Lung (tissue), 12 donors: ENCODE measurements around the gene MAP3K4. TPM values are rescaled to one million over a fixed set of nuclear protein-coding genes. Genes with fewer than 3 reads are reported as not detected.

ENCODE experiments used
- ATAC-seq: fragments of 200-7000 bp; cut with Tn5 transposase; one replicate; pipeline ENCODE4 v1.9.1; 2020; ENCODE audit warnings: moderate number of reproducible peaks; ENCODE audit not compliant: insufficient read depth, low FRiP score
- DNase-seq, 3 donors: peaks; one replicate each; pipeline ENCODE4 v3.0.0-alpha.2; 2013 to 2017
- H3K27ac ChIP-seq, 2 donors: one replicate each; pipeline ENCODE4 v1.5.1; 2013; ENCODE audit warnings: mild to moderate bottlenecking in 2 of 2, moderate library complexity in 2 of 2, control low read depth in 1 of 2, inconsistent platforms in 1 of 2, low read depth in 1 of 2, low read length in 1 of 2
- H3K27me3 ChIP-seq, 3 donors: one replicate each; pipeline ENCODE4 v1.5.1; 2013; ENCODE audit warnings: low read length in 2 of 3; ENCODE audit not compliant: control insufficient read depth in 3 of 3, insufficient read depth in 3 of 3
- H3K36me3 ChIP-seq, 4 donors: one replicate each; pipeline ENCODE4 v1.5.1; 2013; ENCODE audit warnings: low read length in 4 of 4, mild to moderate bottlenecking in 1 of 4, moderate library complexity in 1 of 4; ENCODE audit not compliant: control insufficient read depth in 4 of 4, insufficient read depth in 4 of 4
- H3K4me1 ChIP-seq, 5 donors: one replicate each; pipeline ENCODE4 v1.5.1; 2013; ENCODE audit warnings: low read length in 5 of 5, mild to moderate bottlenecking in 2 of 5, moderate library complexity in 1 of 5; ENCODE audit not compliant: control insufficient read depth in 5 of 5, insufficient read depth in 5 of 5
- H3K4me3 ChIP-seq: one replicate; pipeline ENCODE4 v1.5.1; 2013; ENCODE audit warnings: mild to moderate bottlenecking, control low read depth, moderate library complexity
- H3K9ac ChIP-seq, 2 donors: one replicate each; pipeline ENCODE4 v1.5.1; 2013; ENCODE audit warnings: low read length in 2 of 2, control low read depth in 1 of 2; ENCODE audit not compliant: insufficient read depth in 1 of 2
- H3K9me3 ChIP-seq, 4 donors: one replicate each; pipeline ENCODE4 v1.5.1; 2013; ENCODE audit warnings: low read length in 3 of 4, mild to moderate bottlenecking in 1 of 4, moderate library complexity in 1 of 4; ENCODE audit not compliant: control insufficient read depth in 4 of 4, insufficient read depth in 3 of 4
- WGBS, 2 donors: extraction: QIAGEN DNeasy Blood & Tissue Kit; methylation state at CpG; one replicate each; pipeline ENCODE4 v1.1.7; 2013; 5-methylcytosine and 5-hydroxymethylcytosine counted together
- polyA plus RNA-seq, 2 donors: library from polyadenylated mRNA; stranded (reverse); fragments of 200-250 nt; gene quantifications; one replicate each; pipeline ENCODE4 v1.2.1, GENCODE V29; 2013
- total RNA-seq, 2 donors: library from RNA; depleted of rRNA in 1 of 2; stranded (reverse); fragments of >200 nt in 1 of 2; gene quantifications; one replicate each; pipeline ENCODE4 v1.2.1, GENCODE V29; 2014 to 2021
- TF ChIP-seq, protein P1 (sequence below): IDR thresholded peaks from 2 replicates; pipeline ENCODE4 v1.5.1; 2012; ENCODE audit warnings: mild to moderate bottlenecking; ENCODE audit errors: control extremely low read depth, extremely low read depth
- donor health status: control.
- donor health status: control.
- donor health status: Bipolar disorder and iron deficiency.
- donor health status: healthy.
- donor health status: DM: yes; HTN: yes; CAD: no.

MAP3K4 gene
- total and polyA plus RNA-seq, 4 donors: 8.6 to 56.8 (median 29.9) TPM

DNA sequence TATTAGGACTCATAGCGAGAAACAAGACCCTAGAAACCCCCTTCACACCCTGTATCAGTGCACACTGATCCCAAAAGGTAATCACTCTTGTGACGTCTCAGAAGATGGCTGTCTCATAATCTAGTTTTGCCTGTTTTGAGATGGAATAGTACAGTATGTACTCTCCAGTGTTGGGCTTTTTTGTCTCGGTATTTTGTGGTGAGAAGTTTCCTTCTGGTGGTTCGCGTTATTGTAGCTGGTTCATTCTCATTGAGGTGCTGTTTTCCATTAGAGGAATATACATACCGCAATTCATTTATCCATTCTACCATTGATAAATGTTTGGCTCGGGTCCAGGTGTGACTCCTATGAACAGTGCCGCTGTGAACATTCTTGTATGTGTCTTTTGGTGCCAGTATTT is 27.9 kb upstream of the MAP3K4 start:
- ATAC-seq (no peak), DNase-seq (no peak)
- Histone ChIP-seq H3K36me3 (no peaks in the 10 kb centered on the region), H3K4me3 (no peak overlapping the region), H3K27me3 (no peaks in the 10 kb centered on the region), H3K9me3 (no peaks in the 10 kb centered on the region), H3K9ac (no peak overlapping the region), H3K4me1 (peaks cover 0 to 13% (median 5%) of the 10 kb centered on the region in 5 donors), H3K27ac (no peak overlapping the region)
- 77 to 87% methylated on average over 8 of the region's 8 CpGs for WGBS, 2 donors
- TF ChIP-seq, protein P1, sequence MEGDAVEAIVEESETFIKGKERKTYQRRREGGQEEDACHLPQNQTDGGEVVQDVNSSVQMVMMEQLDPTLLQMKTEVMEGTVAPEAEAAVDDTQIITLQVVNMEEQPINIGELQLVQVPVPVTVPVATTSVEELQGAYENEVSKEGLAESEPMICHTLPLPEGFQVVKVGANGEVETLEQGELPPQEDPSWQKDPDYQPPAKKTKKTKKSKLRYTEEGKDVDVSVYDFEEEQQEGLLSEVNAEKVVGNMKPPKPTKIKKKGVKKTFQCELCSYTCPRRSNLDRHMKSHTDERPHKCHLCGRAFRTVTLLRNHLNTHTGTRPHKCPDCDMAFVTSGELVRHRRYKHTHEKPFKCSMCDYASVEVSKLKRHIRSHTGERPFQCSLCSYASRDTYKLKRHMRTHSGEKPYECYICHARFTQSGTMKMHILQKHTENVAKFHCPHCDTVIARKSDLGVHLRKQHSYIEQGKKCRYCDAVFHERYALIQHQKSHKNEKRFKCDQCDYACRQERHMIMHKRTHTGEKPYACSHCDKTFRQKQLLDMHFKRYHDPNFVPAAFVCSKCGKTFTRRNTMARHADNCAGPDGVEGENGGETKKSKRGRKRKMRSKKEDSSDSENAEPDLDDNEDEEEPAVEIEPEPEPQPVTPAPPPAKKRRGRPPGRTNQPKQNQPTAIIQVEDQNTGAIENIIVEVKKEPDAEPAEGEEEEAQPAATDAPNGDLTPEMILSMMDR: no peak

DNA sequence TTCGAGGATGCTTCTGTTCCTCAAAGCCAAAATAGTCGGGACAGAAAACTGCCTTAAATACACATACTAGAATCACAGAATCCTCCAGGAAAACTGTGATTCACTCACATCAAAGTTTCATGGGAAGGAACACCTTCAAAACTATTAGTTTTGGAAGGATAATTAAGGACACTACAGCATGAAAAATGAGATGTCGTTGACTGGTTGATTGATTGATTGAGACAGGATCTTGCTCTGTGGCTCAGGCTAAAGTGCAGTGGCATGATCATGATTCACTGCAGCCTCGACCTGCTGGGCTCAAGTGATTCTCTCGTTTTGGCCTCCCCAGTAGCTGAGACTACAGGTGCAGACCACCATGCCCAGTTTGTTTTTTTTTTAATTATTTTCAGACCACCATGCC is 25.7 kb upstream of the MAP3K4 start:
- Histone ChIP-seq H3K9ac (no peak overlapping the region), H3K9me3 (no peaks in the 10 kb centered on the region), H3K4me1 (peaks cover 0 to 4% (median 0%) of the 10 kb centered on the region in 5 donors), H3K27me3 (no peaks in the 10 kb centered on the region), H3K4me3 (no peak overlapping the region), H3K36me3 (no peaks in the 10 kb centered on the region), H3K27ac (no peak overlapping the region)
- no peak for DNase-seq
- WGBS, 2 donors: 78 to 79% methylated on average over 5 of the region's 5 CpGs
- no peak for ATAC-seq
- TF ChIP-seq, protein P1: no peak

GRCh38 chr6:160966493-160967229 is 24.9 kb upstream of the MAP3K4 start:
- TF ChIP-seq, protein P1: no peak
- Histone ChIP-seq H3K4me1 (peaks cover 0 to 4% (median 0%) of the 10 kb centered on the region in 5 donors), H3K9ac (no peak overlapping the region), H3K36me3 (no peaks in the 10 kb centered on the region), H3K9me3 (no peaks in the 10 kb centered on the region), H3K4me3 (no peak overlapping the region), H3K27ac (no peak overlapping the region), H3K27me3 (no peaks in the 10 kb centered on the region)
- no peak for DNase-seq
- ATAC-seq: no peak
- WGBS, 2 donors: 70 to 72% methylated on average over 7 of the region's 7 CpGs
